Endometrium (tissue), 2 donors: ENCODE data around the gene ITGAL.
"Not testable (repeated sequence)": the region's sequence is repeated elsewhere in the genome, so short reads cannot be mapped to it uniquely, and the experiment has no call there.

Source experiments
- FAIRE-seq: peaks from 2 replicates; lab custom pipeline; 2012; peaks lifted over from hg19 to GRCh38; lab: Jason Lieb, UNC
- donor health status: control.
- donor health status: control.

ITGAL gene

DNA sequence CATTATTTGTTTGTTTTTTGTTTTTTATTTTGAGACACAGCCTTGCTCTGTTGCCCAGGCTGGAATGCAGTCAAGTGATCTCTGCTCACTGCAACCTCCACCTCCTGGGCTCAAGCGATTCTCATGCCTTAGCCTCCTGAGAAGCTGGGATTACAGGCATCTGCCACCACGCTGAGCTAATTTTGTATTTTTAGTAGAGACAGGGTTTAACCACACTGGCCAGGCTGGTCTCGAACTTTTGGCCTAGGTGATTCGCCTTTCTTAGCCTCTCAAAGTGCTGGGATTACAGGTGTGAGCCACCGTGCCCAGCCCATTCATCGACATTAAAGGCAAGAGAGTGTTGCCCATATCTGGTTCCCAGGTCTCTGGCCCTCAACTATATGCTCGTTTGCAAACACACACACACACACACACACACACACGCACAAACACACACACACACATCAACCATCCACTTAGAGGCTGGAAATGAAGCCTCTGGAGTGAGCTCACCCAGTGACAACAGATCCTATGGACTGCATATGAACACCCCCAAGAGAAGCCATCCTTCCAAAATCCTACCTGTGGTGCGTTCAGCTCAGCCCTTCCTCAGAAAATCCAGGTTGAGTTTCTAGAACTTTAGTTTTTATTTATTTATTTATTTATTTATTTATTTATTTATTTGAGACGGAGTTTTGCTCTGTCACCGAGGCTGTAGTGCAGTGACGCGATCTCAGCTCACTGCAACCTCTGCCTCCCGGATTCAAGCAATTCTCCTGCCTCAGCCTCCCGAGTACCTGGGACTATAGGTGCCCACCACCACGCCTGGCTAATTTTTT lies 14.6 kb upstream of the ITGAL start:
- no peak for FAIRE-seq

DNA sequence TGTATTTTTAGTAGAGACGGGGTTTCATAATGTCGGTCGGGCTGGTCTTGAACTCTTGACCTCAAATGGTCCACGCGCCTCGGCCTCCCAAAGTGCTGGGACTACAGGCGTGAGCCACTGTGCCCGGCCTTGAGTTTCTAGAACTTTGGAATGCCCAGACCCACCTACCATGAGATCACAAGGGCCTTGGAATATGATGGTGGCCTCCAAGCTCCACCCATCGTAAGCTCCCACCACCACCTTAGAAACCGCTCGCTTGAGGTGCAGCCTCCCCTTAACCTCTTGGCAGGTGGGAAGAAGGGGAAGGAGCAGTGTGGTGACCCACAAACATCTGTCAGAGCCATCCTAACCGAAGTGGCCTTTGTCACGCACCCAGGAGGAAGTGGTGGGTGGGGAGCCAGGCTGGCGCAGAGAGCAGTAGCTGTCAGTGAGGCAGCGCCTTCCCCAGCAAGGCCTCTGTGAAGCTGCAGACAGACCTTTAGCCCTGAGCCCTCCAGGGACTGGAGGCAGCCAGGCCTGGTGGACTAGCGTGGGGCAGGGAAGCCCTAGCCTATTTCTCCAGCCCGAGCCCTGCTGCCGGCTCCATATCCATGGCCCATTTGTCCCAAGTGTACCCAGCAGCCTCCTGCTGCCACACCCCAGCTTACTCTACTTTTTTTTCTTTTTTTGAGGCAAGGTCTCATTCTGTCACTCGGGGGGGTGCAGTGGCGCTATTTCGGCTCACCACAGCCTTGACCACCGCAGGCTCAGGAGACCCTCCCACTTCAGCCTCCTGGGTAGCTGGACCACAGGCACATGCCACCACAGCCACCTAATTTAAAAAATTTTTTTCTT lies 13.8 kb upstream of the ITGAL start:
- FAIRE-seq, result no peak

DNA sequence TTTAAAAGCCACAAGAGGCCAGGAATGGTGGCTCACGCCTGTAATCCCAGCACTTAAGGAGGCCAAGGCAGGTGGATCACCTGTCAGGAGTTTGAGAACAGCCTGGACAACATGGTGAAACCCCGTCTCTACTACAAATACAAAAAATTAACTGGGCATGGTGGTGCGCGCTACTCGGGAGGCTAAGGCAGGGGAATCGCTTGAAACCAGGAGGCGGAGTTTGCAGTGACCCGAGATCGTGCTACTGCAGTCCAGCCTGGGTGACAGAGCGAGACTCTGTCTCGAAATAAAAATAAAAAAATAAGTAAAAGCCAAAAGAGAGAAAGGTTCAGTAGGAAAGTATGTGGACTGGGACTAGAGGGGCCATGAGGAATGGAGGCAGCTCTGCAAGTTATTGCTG lies 13.1 kb upstream of the ITGAL start:
- no peak for FAIRE-seq

DNA sequence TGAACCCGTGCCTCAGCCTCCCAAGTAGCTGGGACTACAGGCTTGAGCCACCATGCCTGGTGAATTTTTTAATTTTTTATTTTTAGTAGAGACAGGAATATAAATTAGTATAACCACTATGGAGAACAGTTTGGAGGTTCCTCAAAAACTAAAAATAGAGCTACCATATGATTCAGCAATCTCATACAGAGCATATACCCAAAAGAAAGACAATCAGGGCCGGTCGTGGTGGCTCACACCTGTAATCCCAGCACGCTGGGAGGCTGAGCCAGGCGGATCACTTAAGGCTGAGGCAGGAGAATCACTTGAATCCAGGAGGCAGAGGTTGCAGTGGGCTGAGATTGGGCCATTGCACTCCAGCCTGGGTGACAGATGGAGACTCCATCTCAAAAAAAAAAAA lies 11.1 kb upstream of the ITGAL start:
- not testable (repeated sequence) for FAIRE-seq

DNA sequence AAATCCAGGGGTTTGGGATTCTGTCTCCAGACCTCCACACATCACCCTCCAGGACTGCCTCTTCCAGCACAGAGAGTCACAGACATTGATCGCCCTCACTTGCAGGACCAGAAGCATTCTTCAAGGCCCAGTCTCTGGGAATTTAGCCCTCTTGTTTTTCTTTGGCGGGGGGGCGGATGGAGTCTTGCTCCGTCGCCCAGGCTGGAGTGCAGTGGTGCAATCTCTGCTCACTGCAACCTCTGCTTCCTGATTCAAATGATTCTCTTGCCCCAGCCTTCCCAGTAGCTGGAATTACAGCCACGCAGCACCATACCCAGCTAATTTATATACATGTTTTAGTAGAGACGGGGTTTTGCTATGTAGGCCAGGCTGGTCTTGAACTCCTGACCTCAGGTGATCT lies 8.5 kb upstream of the ITGAL start:
- no peak for FAIRE-seq

DNA sequence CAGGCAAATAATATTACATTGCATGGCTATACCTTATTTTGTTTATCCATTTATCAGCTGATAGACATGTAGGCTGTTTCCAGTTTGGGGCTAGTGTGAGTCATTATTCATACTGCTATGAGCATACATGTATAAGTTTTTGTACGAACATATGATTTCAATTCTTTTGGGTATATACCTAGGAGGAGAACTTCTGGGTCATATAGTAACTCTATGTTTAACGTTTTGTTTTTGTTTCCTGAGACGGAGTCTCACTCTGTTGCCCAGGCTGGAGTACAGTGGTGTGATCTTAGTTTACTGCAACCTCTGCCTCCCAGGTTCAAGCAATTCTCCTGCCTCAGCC lies 2.4 kb upstream of the ITGAL start:
- no peak for FAIRE-seq

DNA sequence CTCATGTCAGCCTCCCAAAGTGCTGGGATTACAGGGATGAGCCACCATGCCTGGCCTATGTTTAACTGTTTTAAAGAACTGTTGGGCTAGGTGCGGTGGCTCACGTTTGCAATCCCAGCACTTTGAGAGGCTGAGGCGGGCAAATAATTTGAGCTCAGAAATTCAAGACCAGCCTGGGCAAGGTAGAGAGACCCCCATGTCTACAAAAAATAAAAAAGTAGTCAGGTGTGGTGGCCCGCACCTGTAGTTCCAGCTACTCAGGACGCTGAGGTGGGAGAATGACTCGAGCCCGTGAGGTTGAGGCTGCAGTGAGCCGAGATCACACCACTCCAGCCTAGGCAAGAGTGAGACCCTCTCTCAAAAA lies 1.9 kb upstream of the ITGAL start:
- no peak for FAIRE-seq

DNA sequence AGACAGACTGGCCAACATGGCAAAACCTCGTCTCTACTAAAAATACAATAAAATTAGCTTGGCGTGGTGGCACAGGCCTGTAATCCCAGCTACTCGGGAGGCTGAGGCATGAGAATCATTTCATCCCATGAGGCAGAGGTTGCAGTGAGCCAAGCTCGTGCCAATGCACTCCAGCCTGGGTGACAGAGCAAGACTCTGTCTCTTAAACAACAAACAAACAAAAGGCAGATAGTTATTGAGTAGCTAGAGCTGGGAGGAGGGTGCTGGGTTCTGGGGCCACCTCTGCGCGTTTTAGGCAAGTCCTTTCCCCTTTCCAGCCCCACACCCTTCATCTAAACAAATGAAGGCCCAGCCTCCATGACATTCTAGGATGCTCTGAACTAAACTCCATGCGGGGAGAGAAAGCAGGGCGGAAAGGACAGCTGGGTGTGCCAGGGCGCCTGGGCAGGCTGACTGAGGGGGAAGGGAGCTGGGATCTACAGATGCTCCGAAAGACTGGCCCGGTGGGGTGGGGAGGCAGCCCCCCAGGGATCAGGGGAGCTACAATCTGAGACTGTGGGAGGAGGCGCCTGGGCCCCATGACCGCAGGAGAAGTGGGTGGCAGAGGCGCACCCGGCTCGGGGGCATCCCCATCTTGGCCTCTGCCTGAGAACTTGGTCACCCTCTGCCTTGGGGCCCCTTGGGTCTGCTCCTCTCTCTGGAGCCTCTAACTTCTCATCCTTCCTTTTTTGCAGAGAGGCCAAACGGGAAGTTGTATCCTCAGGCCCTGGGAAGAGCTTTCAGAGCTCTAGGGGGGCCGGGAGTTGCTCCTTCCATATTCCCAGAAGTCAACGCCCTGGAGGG lies 910 bp downstream of the ITGAL start:
- FAIRE-seq, result no peak

DNA sequence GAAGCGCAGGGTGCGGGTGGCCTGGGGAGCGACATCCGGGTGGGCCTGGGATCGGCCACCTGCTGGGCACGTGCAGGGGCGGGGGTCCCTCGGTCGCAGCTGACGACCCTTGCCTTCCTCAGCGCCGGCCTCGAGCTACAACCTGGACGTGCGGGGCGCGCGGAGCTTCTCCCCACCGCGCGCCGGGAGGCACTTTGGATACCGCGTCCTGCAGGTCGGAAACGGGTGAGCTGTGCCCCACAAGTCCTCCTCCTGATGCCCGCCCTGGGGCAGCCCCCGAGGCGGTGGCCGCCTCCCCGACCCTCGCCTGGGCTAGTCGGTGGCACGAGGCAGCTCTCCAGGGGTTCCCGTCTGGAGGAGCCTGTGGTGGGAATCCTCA lies 1.5 kb downstream of the ITGAL start:
- FAIRE-seq, result no peak

DNA sequence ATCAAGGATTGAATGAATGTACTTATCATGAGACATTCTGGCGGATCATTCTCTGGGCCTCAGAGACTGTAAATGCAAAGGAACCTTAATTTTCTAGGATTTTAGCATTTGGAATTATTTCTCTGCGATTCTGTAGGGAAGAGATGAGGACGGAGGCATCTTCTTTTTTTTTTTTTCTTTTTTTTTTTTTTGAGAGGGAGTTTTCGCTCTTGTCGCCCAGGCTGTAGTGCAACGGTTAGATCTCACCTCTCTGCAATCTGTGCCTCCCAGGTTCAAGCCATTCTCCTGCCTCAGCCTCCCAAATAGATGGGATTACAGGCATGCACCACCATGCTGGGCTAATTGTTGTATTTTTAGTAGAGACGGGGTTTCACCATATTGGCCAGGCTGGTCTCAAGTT lies 2.1 kb downstream of the ITGAL start:
- FAIRE-seq, result no peak

DNA sequence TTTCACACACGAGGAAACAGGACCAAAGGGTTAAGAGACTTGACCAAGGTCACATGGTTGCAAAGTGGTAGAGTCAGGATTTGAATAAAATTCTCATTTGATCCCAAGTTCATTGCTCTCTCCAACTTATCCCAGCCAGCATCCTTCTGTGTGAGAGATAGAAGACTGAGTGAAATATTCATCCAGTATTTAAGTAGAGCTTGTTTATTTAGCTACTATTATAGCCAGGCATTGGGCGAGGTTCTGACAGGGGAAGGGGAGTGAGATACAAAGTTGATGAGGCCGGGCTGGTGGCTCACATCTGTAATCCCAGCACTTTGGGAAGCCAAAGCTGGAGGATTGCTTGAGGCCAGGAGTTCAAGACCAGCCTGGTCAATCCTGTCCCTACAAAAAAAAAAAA lies 4.4 kb downstream of the ITGAL start:
- FAIRE-seq, result no peak

DNA sequence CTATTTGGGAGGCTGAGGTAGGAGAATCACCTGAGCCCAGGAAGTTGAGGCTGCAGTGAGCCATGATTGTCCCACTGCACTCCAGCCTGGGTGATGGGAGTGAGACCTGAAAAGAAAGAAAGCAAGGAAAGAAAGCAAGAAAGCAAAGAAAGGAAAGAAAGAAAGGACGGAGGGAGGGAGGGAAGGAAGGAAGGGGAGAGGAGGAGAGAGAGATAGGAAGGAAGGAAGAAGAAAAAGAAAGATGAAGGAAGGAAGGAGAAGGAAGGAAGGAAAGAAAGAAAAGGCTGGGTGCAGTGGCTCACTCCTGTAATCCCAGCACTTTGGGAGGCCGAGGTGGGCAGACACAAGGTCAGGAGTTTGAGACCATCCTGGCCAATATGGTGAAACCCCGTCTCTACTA lies 5.2 kb downstream of the ITGAL start:
- FAIRE-seq, result not testable (repeated sequence)

DNA sequence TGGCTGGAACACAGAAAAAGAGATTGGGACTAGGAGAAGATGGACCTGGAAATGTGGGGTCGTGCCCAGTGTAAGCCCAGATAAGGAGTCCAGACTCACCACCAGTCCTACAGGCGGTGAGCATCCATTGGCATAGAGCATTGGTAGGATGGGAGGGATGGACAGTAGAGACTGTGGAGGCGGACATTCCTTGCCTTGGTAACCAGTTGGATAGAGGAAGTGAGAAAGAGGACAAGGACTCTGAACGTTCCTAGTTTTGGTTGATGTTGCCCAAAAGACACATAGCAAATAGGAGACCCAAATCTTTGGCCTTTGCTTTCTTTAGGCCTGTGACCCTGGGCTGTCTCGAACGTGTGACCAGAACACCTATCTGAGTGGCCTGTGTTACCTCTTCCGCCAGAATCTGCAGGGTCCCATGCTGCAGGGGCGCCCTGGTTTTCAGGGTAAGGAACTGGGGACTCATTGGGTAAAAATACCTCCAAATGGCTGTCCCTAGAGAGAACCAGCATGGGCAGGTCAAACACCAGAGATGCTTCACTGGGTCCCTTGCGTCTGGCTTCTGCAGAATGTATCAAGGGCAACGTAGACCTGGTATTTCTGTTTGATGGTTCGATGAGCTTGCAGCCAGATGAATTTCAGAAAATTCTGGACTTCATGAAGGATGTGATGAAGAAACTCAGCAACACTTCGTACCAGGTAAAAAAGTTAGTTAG lies 6.4 kb downstream of the ITGAL start:
- FAIRE-seq, result no peak

DNA sequence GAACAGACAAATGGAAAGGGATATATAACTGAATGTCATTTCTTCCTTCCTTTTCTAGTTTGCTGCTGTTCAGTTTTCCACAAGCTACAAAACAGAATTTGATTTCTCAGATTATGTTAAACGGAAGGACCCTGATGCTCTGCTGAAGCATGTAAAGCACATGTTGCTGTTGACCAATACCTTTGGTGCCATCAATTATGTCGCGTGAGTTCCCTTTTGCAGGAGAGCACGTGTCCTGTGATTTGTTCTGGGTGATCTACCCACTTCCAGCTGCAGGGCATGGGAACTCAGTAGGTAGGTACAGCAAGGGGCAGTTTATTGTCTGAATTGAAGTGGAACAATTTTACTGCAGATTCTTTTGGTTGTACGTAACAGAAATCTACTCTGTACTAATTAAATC lies 8.8 kb downstream of the ITGAL start:
- no peak for FAIRE-seq

DNA sequence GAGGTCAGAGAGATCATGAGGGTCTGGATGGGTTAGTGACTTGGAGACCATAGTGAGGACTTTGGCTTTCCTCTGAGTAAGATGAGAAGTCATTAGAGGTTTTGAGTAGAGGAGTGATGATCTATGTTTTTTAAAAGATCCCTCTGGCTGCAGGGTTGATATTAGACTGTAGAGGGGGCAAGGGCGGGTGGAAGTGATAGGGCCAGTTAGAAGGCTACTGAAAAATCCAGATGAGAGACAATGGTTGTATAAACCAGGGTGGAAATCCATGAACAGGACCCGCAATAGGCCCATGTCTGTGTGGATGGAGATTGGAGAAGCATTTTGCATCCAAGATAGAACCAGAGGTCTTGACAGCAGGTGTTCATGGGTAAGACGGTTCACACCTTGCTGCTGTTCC lies 9.8 kb downstream of the ITGAL start:
- no peak for FAIRE-seq

DNA sequence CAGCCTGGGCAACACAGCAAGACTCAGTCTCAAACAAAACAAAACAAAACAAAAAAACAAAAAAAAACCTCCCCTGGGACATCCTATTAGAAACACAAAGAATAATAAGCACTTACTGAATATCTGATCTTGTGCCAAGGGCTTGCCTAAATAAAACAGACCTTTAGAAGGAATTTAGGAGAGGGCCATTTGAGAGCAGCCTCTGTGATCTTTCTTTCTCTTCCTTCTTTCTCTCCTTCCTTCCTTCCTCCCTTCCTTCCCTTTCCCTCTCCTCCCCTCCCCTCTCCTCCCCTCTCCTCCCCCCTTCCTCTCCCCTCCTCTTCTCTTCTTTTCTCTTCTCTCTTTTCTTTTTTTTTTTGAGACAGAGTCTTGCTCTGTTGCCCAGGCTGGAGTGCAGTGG lies 12.3 kb downstream of the ITGAL start:
- FAIRE-seq, result no peak

DNA sequence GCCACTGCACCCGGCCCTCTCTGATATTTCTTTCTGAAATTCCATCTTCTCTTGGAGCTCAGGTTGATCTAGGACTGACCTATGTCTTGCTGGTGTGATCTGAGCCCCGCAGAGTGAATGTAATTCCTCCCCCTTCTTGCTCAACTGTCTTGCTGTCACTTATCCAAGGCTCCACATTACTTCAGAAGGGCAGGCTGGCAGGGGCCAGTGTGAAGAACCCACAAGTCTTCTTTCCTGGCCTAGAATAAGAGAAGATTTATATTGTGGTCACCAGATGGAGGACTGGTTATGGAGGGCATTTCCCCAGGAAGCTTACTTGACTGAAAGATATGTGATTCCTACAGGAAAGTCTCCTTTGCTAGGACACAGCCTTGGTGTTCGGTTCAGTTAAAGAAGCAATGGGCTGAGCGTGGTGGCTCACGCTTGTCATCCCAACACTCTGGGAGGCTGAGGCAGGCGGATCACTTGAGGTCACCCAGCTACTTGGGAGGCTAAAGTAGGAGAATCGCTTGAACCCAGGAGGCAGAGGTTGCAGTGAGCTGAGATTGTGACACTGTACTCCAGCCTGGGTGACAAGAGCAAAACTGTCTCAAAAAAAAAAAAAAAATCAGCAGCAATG lies 13.4 kb downstream of the ITGAL start:
- FAIRE-seq, result no peak

DNA sequence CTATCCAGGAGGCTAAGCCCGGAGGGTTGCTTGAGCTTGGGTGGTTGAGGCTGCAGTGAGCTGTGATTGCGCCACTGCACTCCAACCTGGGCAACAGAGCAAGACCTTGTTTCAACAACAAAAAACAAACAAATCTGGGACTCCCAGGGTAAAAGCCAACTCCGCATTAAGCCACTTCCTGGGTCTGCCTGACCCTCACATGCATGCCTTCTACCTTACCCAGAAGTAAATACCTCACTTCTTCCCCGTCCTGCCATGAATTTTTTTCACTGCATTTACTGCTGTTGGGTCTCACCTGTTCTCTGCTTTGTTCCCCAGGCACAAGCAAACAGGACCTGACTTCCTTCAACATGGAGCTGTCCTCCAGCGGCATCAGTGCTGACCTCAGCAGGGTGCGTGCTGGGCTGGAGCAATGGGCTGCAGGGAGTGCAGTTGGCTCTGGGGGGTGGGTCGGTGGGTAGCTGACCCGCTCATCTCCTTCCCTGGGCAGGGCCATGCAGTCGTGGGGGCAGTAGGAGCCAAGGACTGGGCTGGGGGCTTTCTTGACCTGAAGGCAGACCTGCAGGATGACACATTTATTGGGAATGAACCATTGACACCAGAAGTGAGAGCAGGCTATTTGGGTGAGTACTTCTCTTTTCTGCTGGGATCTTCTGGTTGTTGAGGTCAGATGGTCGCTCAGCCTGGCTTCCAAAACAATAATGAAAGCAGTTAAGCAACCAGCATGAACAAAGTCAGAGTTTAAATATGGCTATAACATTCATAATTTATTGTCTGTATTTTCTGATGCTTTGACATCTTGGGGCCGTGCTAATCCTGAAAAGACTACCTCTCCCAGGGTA lies 16.4 kb downstream of the ITGAL start:
- FAIRE-seq, result no peak

DNA sequence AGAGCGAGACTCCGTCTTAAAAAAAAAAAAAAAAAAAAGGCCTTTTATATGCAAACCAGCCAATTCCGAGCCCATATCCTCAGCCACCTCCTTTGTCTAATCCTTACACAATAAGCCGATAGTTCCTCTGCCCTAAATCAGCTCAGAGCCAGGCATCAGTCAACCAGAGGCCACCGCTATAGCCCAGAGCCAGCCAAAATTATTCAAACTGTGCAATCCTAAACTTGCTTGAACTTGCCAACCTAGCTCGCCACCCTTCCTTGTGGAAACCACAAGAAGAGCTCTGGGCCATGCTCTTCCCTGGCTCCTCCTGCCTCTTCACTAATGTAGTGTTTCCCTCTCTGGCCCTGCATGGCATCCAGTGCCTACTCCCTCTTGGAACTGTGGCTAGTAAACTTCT lies 17.7 kb downstream of the ITGAL start:
- no peak for FAIRE-seq

DNA sequence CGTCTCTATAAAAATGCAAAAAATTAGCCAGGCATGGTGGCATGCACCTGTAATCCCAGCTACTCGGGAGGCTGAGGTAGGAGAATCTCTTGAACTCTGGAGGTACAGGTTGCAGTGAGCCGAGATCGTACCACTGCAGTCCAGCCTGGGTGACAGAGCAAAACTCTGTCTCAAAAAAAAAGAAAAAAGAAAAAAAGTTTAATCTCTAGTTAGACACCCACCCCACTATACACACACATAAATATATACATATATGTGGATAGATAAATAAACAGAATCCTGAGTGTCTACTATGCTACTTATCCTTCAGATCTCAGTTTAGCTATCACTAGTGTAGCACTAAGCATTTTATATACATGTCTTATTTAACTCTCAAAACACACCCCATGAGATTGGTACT lies 18.7 kb downstream of the ITGAL start:
- no peak for FAIRE-seq

DNA sequence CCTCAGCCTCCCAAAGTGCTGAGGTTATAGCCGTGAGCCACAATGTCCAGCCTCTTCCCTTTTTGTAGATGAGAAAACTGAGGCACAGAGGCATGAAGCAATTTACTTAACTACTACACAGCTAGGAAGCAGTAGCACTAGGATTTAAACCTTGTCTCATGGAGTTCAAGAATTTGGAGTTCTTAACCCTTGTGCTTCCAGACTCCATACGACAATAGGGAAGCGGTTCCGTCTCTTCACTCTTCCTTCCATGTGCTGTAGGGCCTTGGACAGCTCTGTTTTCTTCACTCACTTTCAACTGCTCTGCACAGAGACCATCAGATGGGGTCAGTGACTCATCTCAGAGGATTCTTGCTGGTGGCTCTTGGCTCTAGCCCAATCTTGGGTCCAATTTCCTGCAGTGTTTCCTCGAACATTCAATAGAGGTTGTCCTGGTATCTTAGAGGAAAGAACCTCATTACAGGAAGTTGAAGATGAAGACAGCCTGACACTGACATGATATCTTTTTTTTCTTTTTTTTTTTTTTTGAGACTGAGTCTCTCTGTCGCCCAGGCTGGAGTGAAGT lies 19.3 kb downstream of the ITGAL start:
- no peak for FAIRE-seq
